Measurements from ENCODE around the gene ZNF169. TPM values are rescaled to one million over a fixed set of nuclear protein-coding genes. Genes with fewer than 3 reads are reported as not detected.
"Not testable (repeated sequence)": the region's sequence is repeated elsewhere in the genome, so short reads cannot be mapped to it uniquely, and the experiment has no call there.

Gene ZNF169
- total RNA-seq = 11.8 TPM

DNA sequence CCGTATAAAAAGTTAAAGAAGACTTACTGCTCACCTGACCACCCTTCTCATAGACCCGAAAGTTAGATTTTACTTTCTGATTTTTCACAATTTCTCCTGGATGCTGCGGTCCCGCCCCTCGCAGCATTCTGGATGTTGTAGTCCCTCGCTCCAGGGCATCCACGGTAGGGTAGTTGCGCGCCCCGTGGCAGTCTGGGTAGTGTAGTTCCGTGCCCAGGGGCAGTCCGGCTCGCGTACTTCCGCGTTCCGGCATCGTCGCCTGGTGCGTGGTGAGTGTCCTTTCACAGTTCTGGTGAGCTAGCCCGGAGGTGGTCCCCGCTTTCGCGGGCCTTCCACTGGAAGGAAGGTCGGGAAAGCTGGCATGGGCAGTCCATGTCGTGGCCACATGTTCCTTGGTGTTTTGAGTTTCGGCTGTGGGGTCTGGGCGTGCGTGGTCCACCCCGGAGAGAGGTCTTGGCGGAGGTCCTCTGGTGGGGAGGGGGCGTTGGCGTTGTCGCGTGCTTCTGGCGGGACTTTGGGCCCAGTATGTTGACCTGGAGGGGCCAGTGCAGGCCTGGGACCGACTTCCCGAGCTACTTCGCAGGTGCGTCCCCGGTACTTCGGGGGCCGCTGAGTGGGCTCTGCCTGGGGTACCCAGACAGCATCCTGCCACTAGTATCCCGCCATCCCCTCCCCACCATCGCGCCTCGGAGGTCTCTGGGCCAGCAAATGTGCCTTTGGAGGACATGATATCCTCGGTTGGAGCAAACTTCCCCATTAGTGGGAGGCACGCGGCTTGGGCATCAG, at the start of gene ZNF169:
ZNF169 (plus strand) TSS at position 222 of the 786 bp plus-strand sequence. CDS start 19,515 bp downstream, outside the sequence.
- DNase-seq (ENCODE audit: low spot score) (peak; percentile 93), ATAC-seq (peak; percentile 100)
- intact Hi-C loops (cut with DNase I) = no loop called here

DNA sequence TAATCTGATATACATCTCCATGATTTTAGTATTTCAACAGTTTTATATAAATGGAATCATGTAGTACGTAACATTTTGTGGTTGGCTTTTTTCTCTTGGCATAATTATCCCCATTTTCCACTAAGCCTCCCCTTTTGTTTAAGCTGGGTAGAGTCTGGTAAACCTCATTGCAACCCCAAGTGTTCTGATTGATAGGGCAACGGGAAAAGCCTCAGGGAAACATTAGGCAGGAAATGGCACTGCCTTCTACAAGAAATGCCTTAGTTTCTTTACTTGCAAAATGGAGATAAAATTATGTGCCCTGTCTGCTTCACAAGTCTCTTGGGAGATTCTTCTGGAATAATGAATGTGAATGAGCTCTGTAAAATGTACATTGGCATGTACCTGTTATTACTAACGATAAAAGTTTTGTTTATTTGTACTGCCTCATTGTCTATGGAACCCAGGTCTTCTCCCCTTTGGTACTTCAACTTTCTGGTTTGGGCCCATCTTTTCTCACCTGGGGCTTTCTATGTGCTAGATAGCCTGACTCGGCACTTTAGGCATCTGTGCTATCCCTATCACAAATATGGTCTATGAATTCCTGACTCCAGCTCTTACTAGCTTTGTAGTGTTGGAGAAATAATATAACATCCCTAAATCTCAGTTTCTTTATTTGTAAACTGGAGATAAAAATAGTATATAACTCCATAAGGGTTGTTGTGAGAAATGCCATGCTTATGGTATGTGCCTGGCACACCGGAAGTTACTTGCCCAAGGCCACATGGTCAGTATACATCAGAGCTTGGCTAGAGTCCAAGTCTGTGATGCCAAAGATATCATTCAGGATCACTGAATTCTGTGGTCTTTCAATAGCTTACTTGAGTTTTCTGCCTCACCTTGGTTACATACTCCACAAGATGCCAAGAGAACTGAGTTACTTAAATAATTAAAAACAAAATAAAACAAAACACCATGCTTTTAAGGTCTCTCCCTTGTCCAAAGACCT, 48.2 kb upstream of the ZNF169 start:
- ATAC-seq (no peak), DNase-seq (ENCODE audit: low spot score) (no peak)
- intact Hi-C loops (cut with DNase I) = loop anchor here (5.0 kb wide), 1 partner anchor 149 kb away; no protein-coding TSS in a partner anchor

DNA sequence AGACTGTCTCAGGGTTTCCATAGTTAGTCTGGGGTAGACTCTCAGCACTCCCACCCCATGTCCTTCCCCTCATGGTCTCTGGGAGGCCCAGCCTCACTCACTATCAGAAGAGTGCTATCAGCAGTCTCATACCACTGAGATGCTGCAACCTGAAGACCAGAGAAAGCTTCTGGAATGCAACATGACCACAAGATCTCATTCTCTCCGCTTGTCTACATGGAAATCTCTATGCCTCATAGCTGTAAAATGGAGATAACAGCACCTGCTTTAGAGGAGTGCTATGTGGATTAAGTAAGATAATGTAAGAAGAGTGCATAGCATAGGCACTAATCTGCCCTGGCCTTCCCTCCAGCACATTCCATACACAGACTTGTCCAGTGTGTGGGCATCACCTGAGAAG, 47.0 kb upstream of the ZNF169 start:
- intact Hi-C loops (cut with DNase I) = loop anchor here (5.0 kb wide), 1 partner anchor 150 kb away; no protein-coding TSS in a partner anchor
- DNase-seq (ENCODE audit: low spot score) = no peak
- no peak for ATAC-seq

DNA sequence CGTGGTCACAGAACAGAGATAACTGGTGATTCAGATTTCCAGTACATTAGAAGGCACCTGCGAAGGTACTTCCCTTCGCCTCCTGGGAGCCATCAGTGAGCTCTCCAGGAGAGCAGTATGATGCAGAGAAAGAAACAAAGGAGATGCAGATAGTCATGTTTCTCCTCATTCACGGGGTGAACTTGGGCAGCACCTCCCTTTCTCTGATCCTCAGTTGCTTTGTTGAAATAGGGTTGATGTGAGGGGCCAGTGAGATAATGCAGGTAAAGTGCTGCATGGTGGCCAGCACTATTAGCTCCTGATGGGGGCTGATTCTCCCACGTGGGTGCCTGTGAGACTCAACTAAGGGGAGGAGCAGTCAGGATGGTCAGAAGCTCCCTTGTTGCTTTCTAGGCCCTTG, 46.6 kb upstream of the ZNF169 start:
- ATAC-seq = no peak
- intact Hi-C loops (cut with DNase I) = loop anchor here (5.0 kb wide), 1 partner anchor 150 kb away; no protein-coding TSS in a partner anchor

DNA sequence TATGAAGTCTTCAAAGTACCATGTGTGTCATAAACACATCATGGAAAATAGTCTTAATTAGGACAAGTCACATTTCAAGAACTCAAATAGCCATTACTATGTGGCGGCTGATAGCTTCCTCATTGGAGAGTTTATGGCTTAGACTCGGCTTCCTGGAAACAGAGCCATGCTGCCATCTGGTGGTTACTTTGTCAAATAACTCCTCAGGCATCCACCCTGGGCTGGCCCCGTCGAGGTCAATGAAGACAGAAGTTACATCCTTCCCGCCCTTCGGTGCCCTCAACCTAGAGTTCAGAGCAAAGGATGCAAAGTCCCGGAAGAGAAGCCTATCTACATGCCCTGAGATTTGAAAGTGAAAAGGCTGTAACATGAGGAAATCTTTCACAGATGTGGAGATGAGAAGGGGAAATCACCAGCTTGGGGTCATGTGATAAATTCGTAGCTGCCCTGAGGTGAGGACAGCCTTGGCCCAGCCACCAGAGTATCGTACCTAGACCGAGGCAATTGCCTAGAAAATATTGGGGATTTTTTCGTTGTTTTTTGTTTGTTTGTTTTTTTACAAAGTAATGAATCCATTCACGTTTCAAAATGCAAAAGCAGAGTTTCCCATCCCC, 45.5 kb upstream of the ZNF169 start:
- ATAC-seq (peak; percentile 98), DNase-seq (ENCODE audit: low spot score) (peak; percentile 82)
- intact Hi-C loops (cut with DNase I) = loop anchor here (5.0 kb wide), 1 partner anchor 151 kb away; no protein-coding TSS in a partner anchor

More for the DNA sequence above, 46.6 kb upstream of the ZNF169 start:
- DNase-seq (ENCODE audit: low spot score) = no peak

DNA sequence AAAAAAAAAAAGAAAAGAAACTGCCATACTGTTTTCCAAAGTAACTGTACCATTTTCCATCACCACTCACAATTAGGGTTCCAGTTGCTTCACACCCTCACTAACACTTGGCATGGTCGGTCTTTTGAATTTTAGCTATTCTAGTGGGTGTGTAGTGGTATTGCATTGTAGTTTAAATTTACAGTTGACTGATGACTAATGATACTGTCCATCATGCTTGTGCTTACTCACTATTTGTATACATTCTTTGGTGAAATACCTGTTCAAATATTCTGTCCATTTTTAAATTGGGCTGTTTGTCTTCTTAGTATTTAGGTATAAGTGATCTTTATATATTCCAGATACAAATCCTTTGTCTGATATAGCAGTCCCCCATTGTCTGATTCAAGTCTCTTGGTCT, 36.2 kb upstream of the ZNF169 start:
- intact Hi-C loops (cut with DNase I) = no loop called here
- no peak for DNase-seq (ENCODE audit: low spot score)
- ATAC-seq = no peak

DNA sequence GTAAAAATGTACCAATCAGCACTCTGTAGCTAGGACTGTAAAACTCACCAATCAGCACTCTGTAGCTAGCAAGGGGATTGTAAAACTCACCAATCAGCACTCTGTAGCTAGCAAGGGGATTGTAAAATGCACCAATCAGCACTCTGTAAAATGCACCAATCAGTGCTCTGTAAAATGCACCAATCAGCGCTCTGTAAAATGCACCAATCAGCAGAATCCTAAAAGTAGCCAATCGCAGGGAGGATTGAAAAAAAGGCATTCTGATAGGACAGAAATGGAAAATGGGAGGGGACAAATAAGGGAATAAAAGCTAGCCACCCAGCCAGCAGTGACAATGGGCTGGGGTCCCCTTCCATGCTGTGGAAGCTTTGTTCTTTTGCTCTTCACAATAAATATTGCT, 33.7 kb upstream of the ZNF169 start:
- DNase-seq (ENCODE audit: low spot score); ATAC-seq; intact Hi-C loops (cut with DNase I): not testable (repeated sequence)

DNA sequence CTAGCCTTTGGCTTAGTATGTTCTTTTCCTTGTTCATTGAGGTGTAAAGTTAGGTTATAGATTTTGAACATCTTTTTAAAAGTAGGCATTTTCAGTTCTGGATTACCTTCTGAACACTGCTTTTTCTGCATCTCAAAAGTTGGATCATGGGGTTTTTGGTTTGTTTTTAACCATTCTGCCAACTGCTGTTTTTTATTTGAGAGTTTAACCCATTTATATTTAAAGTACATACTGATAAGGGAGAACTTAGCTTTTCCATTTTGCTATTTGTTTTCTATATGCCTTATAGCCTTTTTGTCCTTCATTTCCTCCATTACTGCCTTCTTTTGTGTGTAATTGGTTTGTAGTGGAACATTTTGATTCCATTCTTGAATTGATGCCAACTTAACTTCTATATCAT, 30.5 kb upstream of the ZNF169 start:
- ATAC-seq = no peak
- intact Hi-C loops (cut with DNase I) = no loop called here

DNA sequence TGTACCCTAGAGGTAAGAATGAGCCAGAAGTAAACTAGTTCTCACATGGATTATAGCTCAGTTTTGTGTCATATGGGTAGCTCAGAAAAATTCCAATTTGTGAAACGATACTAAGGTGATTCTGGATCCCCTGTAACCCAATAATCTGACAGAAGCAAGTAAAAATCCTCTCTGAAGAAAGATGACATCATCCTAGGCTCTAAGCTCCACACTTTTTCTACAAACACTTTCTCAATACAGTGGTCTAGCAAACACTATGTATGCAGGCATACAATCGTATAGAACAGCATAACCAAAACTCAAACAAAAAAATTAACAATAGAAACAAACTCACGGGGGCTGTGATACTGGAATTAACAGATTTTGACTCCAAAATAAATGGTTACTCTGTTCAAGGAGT, 26.7 kb upstream of the ZNF169 start:
- ATAC-seq (no peak), DNase-seq (ENCODE audit: low spot score) (no peak)
- intact Hi-C loops (cut with DNase I) = no loop called here

More for the DNA sequence above, 30.5 kb upstream of the ZNF169 start:
- no peak for DNase-seq (ENCODE audit: low spot score)

DNA sequence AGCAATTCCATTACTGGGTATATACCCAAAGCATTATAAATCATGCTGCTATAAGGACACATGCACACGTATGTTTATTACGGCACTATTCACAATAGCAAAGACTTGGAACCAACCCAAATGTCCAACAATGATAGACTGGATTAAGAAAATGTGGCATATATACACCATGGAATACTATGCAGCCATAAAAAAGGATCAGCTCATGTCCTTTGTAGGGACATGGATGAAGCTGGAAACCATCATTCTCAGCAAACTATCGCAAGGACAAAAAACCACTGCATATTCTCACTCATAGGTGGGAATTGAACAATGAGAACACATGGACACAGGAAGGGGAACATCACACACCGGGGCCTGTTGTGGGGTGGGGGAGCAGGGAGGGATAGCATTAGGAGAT, 18.0 kb upstream of the ZNF169 start:
- intact Hi-C loops (cut with DNase I); DNase-seq (ENCODE audit: low spot score); ATAC-seq: not testable (repeated sequence)

DNA sequence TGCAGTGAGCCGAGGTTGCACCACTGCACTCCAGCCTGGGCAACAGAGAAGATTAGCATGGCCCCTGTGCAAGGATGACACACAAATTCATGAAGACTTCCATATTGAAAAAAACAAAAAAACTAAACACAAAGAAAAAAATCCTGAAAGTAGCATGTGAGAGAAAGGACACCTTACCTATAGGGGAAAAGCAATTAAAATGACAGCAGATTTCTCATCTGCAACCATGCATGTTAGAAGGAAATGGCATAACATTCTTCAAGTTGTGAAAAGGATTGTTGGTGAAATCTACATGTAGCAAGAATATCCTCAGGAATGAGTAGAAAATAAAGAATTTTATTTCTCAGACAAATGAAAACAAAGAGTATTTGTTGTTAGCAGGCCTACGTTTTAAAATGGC, 13.4 kb upstream of the ZNF169 start:
- no peak for DNase-seq (ENCODE audit: low spot score)
- intact Hi-C loops (cut with DNase I) = no loop called here
- no peak for ATAC-seq

DNA sequence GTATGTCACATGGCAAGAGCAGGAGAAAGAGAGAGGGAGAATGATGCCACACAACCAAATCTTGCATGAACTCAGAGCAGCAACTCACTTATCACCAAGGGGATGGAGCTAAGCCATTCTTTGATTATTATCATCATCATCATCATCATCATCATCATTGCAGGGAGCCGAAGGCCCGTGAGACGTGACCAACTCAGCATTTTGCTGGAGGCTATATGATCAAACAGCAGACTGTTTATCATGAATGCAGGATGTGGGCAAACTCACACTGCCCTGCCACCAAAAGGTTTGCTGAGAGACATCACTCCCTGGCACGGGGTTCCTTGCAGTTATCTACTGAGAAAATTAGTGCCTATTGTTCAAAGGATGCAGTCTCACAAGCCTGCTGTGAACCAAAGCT, 8.6 kb upstream of the ZNF169 start:
- ATAC-seq = no peak
- intact Hi-C loops (cut with DNase I) = no loop called here
- no peak for DNase-seq (ENCODE audit: low spot score)

DNA sequence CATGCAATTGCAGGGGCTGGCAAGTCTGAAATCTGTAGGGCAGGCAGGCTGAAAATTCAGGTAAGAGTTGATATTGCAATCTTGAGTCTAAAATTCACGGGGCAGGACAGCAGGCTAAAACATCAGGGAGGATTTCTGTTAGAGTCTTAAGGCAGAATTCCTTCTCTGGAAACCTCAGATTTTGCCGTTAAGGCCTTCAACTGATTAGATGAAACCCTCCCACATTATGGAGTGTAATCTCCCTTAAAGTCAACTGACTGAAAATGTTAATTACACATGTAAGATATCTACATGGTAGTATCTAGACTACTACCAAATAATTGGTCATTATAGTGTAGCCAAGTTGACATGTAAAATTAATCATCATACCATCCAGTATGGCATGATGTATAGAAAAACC, 3.1 kb upstream of the ZNF169 start:
- DNase-seq (ENCODE audit: low spot score) (no peak), ATAC-seq (no peak)
- intact Hi-C loops (cut with DNase I) = no loop called here

DNA sequence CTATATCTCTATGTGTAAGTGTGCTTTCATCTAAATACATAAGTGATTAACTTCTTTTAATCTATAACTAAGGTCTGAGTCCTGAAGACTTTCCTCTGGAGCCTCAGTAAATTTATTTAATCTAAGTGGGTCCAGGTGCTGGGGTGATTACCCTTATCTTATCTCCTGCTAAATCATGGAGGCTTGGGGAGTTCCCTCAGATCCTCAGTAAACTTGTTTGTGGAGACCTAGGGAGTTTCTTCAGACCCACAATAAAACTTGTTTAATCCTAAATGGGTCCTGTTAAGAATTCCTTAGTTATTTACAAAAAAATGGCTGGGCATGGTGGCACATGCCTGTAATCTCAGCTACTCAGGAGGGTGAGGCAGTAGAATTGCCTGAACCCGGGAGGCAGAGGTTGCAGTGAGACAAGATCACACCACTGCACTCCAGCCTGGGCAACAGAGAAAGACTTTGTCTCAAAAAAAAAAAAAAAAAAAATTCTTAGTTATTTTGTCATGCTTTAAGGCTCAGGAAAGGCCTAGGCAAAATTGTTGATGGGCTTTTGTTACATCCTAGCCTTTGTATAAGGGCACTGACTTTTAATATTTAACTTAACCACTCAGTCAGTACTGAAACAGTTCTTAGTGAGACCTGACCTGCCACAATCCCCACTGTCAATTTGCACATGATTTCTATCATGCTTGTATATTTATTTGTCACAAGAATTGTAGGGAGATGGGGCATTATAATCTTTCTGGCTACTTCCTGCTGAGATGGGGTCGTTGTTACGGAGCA, 6.7 kb downstream of the ZNF169 start:
- DNase-seq (ENCODE audit: low spot score); intact Hi-C loops (cut with DNase I); ATAC-seq: not testable (repeated sequence)

DNA sequence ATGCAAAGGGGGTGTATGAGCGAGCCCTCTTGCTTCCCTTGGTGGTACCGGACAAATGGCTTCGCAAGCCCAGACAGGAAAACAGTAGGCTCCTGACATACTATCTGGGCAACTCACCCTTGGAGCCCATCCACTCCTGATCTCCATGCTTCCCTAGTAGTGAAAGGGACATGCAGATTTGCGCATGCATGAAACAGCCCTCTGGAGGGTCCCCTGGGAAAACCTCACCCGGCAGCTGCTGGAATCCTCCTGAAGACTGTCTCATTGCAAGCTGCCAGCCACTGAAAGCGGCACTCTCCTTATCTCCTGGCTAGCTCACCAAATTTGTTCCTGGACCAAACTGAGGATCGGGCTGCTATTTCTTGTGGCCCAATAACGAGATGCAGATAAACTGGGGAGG, 10.2 kb downstream of the ZNF169 start:
- no peak for ATAC-seq

DNA sequence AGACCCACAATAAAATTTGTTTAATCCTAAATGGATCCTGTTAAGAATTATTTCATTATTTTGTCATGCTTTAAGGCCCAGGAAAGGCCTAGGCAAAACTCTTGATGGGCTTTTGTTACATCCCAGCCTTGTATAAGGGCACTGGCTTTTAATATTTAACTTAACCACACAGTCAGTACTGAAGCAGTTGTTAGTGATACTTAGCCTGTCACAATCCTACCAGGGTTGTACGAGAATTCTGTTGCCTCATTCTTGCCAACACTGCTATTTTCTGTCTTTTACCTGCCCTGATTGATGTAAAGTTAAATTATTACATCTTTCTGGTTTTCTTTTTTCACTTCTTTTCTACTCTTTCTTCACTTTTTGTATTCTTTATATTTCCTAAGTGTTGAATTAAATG, 10.9 kb downstream of the ZNF169 start:
- intact Hi-C loops (cut with DNase I) = no loop called here
- no peak for DNase-seq (ENCODE audit: low spot score)
- ATAC-seq = no peak

More for the DNA sequence above, 10.2 kb downstream of the ZNF169 start:
- no peak for DNase-seq (ENCODE audit: low spot score)
- intact Hi-C loops (cut with DNase I) = no loop called here

DNA sequence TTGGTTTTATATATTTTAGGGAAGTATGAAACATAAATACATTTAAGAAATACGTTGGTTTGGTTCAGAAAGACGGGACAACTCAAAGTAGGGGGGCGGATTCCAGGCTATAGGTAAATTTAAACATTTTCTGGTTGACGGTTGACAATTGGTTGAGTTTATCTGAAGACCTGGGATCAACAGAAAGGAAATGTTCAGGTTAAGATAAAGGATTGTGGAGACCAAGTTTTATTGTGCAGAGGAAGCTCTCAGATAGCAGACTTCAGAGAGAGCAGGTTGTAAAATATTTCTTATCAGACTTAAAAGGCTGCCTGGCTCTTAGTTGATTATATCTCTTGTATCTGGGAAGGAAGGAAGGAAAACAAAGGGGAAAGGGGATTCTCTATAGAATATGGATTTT, 17.9 kb downstream of the ZNF169 start:
- ATAC-seq; DNase-seq (ENCODE audit: low spot score); intact Hi-C loops (cut with DNase I): not testable (repeated sequence)

DNA sequence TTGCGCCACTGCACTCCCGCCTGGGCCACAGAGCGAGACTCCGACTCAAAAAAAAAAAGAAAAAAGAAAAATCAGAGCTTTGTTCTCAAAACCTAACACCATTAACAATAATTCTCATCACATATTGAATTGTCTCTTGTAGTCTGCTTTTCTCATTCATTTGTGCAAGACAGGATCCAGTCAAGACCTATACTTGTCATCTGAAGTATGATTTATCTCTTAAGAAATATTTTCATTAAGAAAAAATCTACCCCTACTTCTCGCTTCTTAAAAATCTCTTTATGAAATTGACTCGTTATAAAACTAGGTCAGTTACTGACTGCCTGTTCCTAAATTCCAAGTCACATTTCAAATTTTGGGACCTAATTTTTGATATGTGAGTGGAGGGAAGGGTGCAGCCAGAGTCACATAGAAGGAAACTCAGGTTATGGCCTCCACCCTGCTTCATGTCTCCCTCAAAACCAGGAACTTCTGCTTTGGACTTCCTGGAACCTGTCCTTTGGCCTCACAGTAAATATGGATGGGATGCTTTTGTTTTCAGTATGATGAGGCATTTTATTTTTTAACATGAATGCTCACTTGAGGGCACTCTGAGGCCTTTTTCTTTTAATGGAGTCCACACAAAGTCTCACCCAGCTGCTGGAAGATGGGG, 18.9 kb downstream of the ZNF169 start:
- intact Hi-C loops (cut with DNase I) = no loop called here
- no peak for ATAC-seq

More for the DNA sequence above, 18.9 kb downstream of the ZNF169 start:
- DNase-seq (ENCODE audit: low spot score) = no peak
